Colonic mucosa (tissue), 4 donors: ENCODE data around the gene EPB41L3. TPM values are rescaled to one million over a fixed set of nuclear protein-coding genes. Genes with fewer than 3 reads are reported as not detected.

Experiments used
- DNase-seq: peaks from one replicate; pipeline ENCODE4 v3.0.0-alpha.2; 2020
- H3K27ac ChIP-seq: fragments of 200-600 bp; one replicate; pipeline ENCODE4 v1.8.0; 2021
- H3K27me3 ChIP-seq: fragments of 200-600 bp; one replicate; pipeline ENCODE4 v1.8.0; 2021
- H3K36me3 ChIP-seq: fragments of 200-600 bp; one replicate; pipeline ENCODE4 v1.8.0; 2021
- H3K4me1 ChIP-seq: fragments of 200-600 bp; one replicate; pipeline ENCODE4 v1.8.0; 2021; ENCODE audit warnings: mild to moderate bottlenecking
- H3K4me3 ChIP-seq: fragments of 200-600 bp; one replicate; pipeline ENCODE4 v1.8.0; 2021
- H3K9ac ChIP-seq, 2 donors: one replicate each; pipeline ENCODE4 v1.7.0; 2013; ENCODE audit warnings: control low read depth in 2 of 2, low read depth in 2 of 2, low read length in 2 of 2
- H3K9me3 ChIP-seq: fragments of 200-600 bp; one replicate; pipeline ENCODE4 v1.8.0; 2021
- intact Hi-C: fragments of 100-400 bp; cut with DNase I; formaldehyde crosslinking; loops from one replicate; pipeline ENCODE4 v1.14.1; 2022
- total RNA-seq, 2 donors: library from RNA; stranded (reverse); fragmentation: NEBNext Ultra II Directional in 1 of 2; extraction: Animal tissue kit (Norgen Biotek cat#: 25700) in 1 of 2; gene quantifications; one replicate each; pipeline ENCODE4 v1.2.1, GENCODE V29; 2021
- TF ChIP-seq, protein P1 (sequence below): fragments of 200-600 bp; IDR thresholded peaks from one replicate; pipeline ENCODE4 v1.8.0; 2022; ENCODE audit warnings: antibody characterized with exemption, mild to moderate bottlenecking
- donor health status: healthy.
- donor health status: DM: no; HTN: no; CAD: no.
- donor health status: DM: no; HTN: no; CAD: no.

Gene EPB41L3
- total RNA-seq, 2 donors from 2014 or later = 43.3 to 78.0 TPM

GRCh38 chr18:5541644-5542043 is 2.2 kb downstream of the EPB41L3 start:
- Histone ChIP-seq H3K36me3 (no peaks in the 10 kb centered on the region), H3K27me3 (peaks cover 5% of the 10 kb centered on the region), H3K4me3 (no peak overlapping the region), H3K9me3 (no peaks in the 10 kb centered on the region), H3K9ac (no peak overlapping the region), H3K27ac (no peak overlapping the region), H3K4me1 (no peaks in the 10 kb centered on the region)
- DNase-seq = no peak
- intact Hi-C loops = no loop called here
- TF ChIP-seq, protein P1, sequence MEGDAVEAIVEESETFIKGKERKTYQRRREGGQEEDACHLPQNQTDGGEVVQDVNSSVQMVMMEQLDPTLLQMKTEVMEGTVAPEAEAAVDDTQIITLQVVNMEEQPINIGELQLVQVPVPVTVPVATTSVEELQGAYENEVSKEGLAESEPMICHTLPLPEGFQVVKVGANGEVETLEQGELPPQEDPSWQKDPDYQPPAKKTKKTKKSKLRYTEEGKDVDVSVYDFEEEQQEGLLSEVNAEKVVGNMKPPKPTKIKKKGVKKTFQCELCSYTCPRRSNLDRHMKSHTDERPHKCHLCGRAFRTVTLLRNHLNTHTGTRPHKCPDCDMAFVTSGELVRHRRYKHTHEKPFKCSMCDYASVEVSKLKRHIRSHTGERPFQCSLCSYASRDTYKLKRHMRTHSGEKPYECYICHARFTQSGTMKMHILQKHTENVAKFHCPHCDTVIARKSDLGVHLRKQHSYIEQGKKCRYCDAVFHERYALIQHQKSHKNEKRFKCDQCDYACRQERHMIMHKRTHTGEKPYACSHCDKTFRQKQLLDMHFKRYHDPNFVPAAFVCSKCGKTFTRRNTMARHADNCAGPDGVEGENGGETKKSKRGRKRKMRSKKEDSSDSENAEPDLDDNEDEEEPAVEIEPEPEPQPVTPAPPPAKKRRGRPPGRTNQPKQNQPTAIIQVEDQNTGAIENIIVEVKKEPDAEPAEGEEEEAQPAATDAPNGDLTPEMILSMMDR = no peak

DNA sequence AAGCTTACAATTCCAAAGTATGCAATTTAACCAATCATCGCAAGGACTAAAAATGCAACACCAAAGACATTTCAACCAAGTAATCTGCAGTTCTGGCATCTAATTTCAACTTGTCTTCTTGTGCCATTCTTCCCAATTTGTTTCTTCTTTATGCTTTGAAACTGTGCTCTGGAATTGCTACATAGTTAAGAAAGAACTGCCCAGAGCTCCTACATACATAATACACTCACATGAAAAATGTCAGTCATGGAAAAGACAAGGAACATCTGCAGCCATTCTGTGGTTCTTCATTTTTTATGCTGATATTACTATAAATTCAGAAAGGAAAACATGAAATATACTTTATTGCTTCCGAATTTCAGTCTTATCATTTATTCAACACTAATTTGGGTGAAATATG is 4.4 kb downstream of the EPB41L3 start:
- intact Hi-C loops = no loop called here
- H3K9me3 ChIP-seq = no peaks in the 10 kb centered on the region
- no peak overlapping the region for H3K27ac ChIP-seq
- TF ChIP-seq, protein P1 = no peak
- peaks cover 5% of the 10 kb centered on the region for H3K27me3 ChIP-seq
- no peaks in the 10 kb centered on the region for H3K36me3 ChIP-seq
- H3K9ac ChIP-seq = no peak overlapping the region
- no peak for DNase-seq
- H3K4me1 ChIP-seq = no peaks in the 10 kb centered on the region
- H3K4me3 ChIP-seq = no peak overlapping the region

DNA sequence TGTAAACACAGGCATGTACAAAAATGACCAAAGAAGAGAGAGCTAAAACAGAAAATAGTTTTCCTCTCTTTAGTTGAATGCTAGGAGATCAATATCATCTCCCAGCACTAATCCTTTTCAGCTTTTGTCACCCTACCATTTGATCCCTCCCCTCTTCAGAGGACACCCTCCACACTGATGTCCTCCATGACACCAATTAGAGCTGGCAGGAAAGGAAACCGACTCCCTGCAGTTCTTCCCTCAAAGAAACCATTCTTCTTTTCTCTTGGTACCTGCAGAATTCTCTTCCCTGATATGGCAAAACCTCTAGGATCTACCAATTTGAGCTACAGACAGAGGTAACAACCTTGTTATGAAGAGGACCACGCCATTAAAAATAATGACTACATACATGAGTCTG is 5.3 kb downstream of the EPB41L3 start:
- intact Hi-C loops = no loop called here
- H3K27me3 ChIP-seq = no peaks in the 10 kb centered on the region
- DNase-seq = no peak
- no peaks in the 10 kb centered on the region for H3K4me1 ChIP-seq
- no peaks in the 10 kb centered on the region for H3K36me3 ChIP-seq
- no peak overlapping the region for H3K4me3 ChIP-seq
- TF ChIP-seq, protein P1 = no peak
- H3K9ac ChIP-seq = no peak overlapping the region
- H3K27ac ChIP-seq = no peak overlapping the region
- H3K9me3 ChIP-seq = no peaks in the 10 kb centered on the region

DNA sequence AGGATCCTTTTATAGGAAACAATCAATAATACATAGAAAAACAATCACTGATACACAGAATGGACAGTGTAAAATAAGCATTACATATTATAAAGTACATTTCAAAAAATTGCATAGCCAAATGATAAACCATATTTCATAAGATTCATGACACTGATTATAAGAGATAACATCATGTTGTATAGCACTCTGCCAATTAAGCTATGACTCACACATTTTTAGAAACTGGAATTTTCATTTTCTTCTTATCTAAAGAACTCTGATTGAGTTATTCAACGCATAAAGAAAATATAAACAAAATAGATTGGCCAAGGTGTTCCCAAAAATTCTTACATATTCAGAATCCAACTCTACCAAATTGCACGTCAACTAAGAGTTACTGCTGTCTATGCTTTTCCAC is 5.9 kb downstream of the EPB41L3 start:
- Histone ChIP-seq H3K4me1 (no peaks in the 10 kb centered on the region), H3K27ac (no peak overlapping the region), H3K9ac (no peak overlapping the region), H3K4me3 (no peak overlapping the region), H3K36me3 (no peaks in the 10 kb centered on the region), H3K27me3 (no peaks in the 10 kb centered on the region), H3K9me3 (no peaks in the 10 kb centered on the region)
- intact Hi-C loops = no loop called here
- DNase-seq = no peak
- TF ChIP-seq, protein P1 = no peak

GRCh38 chr18:5534845-5535244 is 9.0 kb downstream of the EPB41L3 start:
- H3K27ac ChIP-seq = no peak overlapping the region
- TF ChIP-seq, protein P1 = no peak
- H3K27me3 ChIP-seq = no peaks in the 10 kb centered on the region
- no peak overlapping the region for H3K9ac ChIP-seq
- no peaks in the 10 kb centered on the region for H3K4me1 ChIP-seq
- intact Hi-C loops = no loop called here
- DNase-seq = no peak
- no peak overlapping the region for H3K4me3 ChIP-seq
- H3K9me3 ChIP-seq = no peaks in the 10 kb centered on the region
- no peaks in the 10 kb centered on the region for H3K36me3 ChIP-seq

GRCh38 chr18:5532066-5532465 is 11.7 kb downstream of the EPB41L3 start:
- Histone ChIP-seq H3K27me3 (no peaks in the 10 kb centered on the region), H3K36me3 (no peaks in the 10 kb centered on the region), H3K4me3 (no peak overlapping the region), H3K4me1 (no peaks in the 10 kb centered on the region), H3K9ac (no peak overlapping the region), H3K27ac (no peak overlapping the region), H3K9me3 (no peaks in the 10 kb centered on the region)
- DNase-seq = no peak
- intact Hi-C loops = no loop called here
- TF ChIP-seq, protein P1 = no peak
